NT2/D1 (cell line): ENCODE data around the gene MAPK9.

ENCODE experiments used
- SUZ12 ChIP-seq: IDR thresholded peaks from 2 replicates; pipeline ENCODE4 v1.6.1; 2011; ENCODE audit not compliant: insufficient read length, insufficient read depth; ENCODE audit errors: extremely low read depth
- YY1 ChIP-seq: IDR thresholded peaks from 2 replicates; pipeline ENCODE4 v1.6.1; 2011; ENCODE audit not compliant: insufficient read length, insufficient read depth
- ZNF274 ChIP-seq: IDR thresholded peaks from 2 replicates; pipeline ENCODE4 v1.6.1; 2011; ENCODE audit warnings: mild to moderate bottlenecking, low read depth, low read length

- no peak for TF ChIP-seq ZNF274
- TF ChIP-seq SUZ12 = no peak
- TF ChIP-seq YY1 = no peak
Observed at GRCh38 chr5:180306796-180307195, 14.9 kb upstream of the MAPK9 start.
